Mesenchymal stem cell (in vitro differentiated cells and primary cell): Measurements from ENCODE around the gene RNF6.

Experiments
- DNase-seq: peaks from one replicate; pipeline ENCODE4 v3.0.0-alpha.2; 2013
- H2AFZ ChIP-seq: one replicate; pipeline ENCODE4 v1.6.1; 2013; ENCODE audit warnings: low read depth, mild to moderate bottlenecking, control low read depth, inconsistent platforms, low read length, moderate library complexity
- H2AK5ac ChIP-seq: 2 replicates; pipeline ENCODE4 v1.6.1; 2013; ENCODE audit warnings: low read length, moderate library complexity, mild to moderate bottlenecking, inconsistent platforms; ENCODE audit not compliant: severe bottlenecking
- H2BK120ac ChIP-seq: one replicate; pipeline ENCODE4 v1.6.1; 2013; ENCODE audit warnings: low read depth, mild to moderate bottlenecking, inconsistent platforms, low read length, moderate library complexity
- H2BK12ac ChIP-seq, 2 experiments: one replicate each; pipeline ENCODE4 v1.6.1; 2013; ENCODE audit warnings: inconsistent platforms in 2 of 2, low read length in 2 of 2, mild to moderate bottlenecking in 2 of 2, moderate library complexity in 2 of 2, control low read depth in 1 of 2
- H2BK15ac ChIP-seq: one replicate; pipeline ENCODE4 v1.6.1; 2013; ENCODE audit warnings: mild to moderate bottlenecking, low read depth, inconsistent platforms; ENCODE audit not compliant: poor library complexity, severe bottlenecking
- H2BK5ac ChIP-seq: 2 replicates; pipeline ENCODE4 v1.6.1; 2013; ENCODE audit warnings: low read depth, mild to moderate bottlenecking, low read length, control low read depth, inconsistent platforms; ENCODE audit not compliant: poor library complexity, severe bottlenecking
- H3K14ac ChIP-seq, 2 experiments: one replicate each; pipeline ENCODE4 v1.6.1; 2013; ENCODE audit warnings: inconsistent platforms in 2 of 2, low read length in 2 of 2, control low read depth in 1 of 2, mild to moderate bottlenecking in 1 of 2, moderate library complexity in 1 of 2
- H3K18ac ChIP-seq, 2 experiments: one replicate each; pipeline ENCODE4 v1.6.1; 2013; ENCODE audit warnings: inconsistent platforms in 2 of 2, low read length in 2 of 2, control low read depth in 1 of 2, low read depth in 1 of 2, mild to moderate bottlenecking in 1 of 2
- H3K23ac ChIP-seq, 2 experiments: one replicate each; pipeline ENCODE4 v1.6.1; 2013; ENCODE audit warnings: inconsistent platforms in 2 of 2, low read length in 2 of 2, mild to moderate bottlenecking in 2 of 2, moderate library complexity in 2 of 2, control low read depth in 1 of 2
- H3K27ac ChIP-seq: 2 replicates; pipeline ENCODE4 v1.5.1; 2013; ENCODE audit warnings: mild to moderate bottlenecking, moderate library complexity, low read length, control low read depth, inconsistent platforms; ENCODE audit not compliant: poor library complexity, severe bottlenecking
- H3K27me3 ChIP-seq, 2 experiments: 2 replicates each; pipeline versions ENCODE4 v1.6.1 to v1.7.0; 2013; ENCODE audit warnings: low read length in 2 of 2, mild to moderate bottlenecking in 2 of 2, moderate library complexity in 2 of 2, control low read depth in 1 of 2, inconsistent platforms in 1 of 2; ENCODE audit not compliant: control insufficient read depth in 1 of 2, insufficient read depth in 1 of 2
- H3K36me3 ChIP-seq, 2 experiments: 2 replicates each; pipeline versions ENCODE4 v1.6.1 to v1.7.0; 2013; ENCODE audit warnings: low read length in 2 of 2, control low read depth in 1 of 2, inconsistent platforms in 1 of 2, low read depth in 1 of 2, mild to moderate bottlenecking in 1 of 2; ENCODE audit not compliant: insufficient read depth in 2 of 2, control insufficient read depth in 1 of 2
- H3K4ac ChIP-seq, 2 experiments: one replicate each; pipeline ENCODE4 v1.6.1; 2013; ENCODE audit warnings: inconsistent platforms in 2 of 2, low read length in 2 of 2, mild to moderate bottlenecking in 2 of 2, moderate library complexity in 2 of 2, control low read depth in 1 of 2, low read depth in 1 of 2
- H3K4me1 ChIP-seq: 2 replicates; pipeline ENCODE4 v1.6.1; 2013; ENCODE audit warnings: low read depth, low read length, control low read depth; ENCODE audit not compliant: control insufficient read depth, insufficient read depth
- H3K4me2 ChIP-seq: 2 replicates; pipeline ENCODE4 v1.6.1; 2013; ENCODE audit warnings: low read length, mild to moderate bottlenecking, inconsistent platforms; ENCODE audit not compliant: poor library complexity, severe bottlenecking
- H3K4me3 ChIP-seq, 2 experiments: 2 replicates each; pipeline versions ENCODE4 v1.5.1 to v1.7.0; 2013; ENCODE audit warnings: low read length in 2 of 2, mild to moderate bottlenecking in 2 of 2, control low read depth in 1 of 2, low read depth in 1 of 2; ENCODE audit not compliant: insufficient read depth in 1 of 2
- H3K79me1 ChIP-seq: replicated peaks from 2 replicates; pipeline ENCODE4 v1.6.1; 2013; ENCODE audit warnings: mild to moderate bottlenecking, control low read depth, low read length, inconsistent platforms; ENCODE audit not compliant: poor library complexity, severe bottlenecking
- H3K9ac ChIP-seq: 2 replicates; pipeline ENCODE4 v1.7.0; 2013; ENCODE audit warnings: mild to moderate bottlenecking, low read length, moderate library complexity
- H3K9me3 ChIP-seq: 2 replicates; pipeline ENCODE4 v1.7.0; 2013; ENCODE audit warnings: mild to moderate bottlenecking, low read length; ENCODE audit not compliant: control insufficient read depth
- H4K8ac ChIP-seq: one replicate; pipeline ENCODE4 v1.6.1; 2013; ENCODE audit warnings: inconsistent platforms, mild to moderate bottlenecking, low read length, moderate library complexity
- H4K91ac ChIP-seq: one replicate; pipeline ENCODE4 v1.6.1; 2013; ENCODE audit warnings: mild to moderate bottlenecking, low read length, inconsistent platforms
- WGBS: methylation state at CpG from one replicate; pipeline ENCODE4 v1.1.7; 2013; ENCODE audit warnings: mixed read lengths; 5-methylcytosine and 5-hydroxymethylcytosine counted together

The RNF6 gene

DNA sequence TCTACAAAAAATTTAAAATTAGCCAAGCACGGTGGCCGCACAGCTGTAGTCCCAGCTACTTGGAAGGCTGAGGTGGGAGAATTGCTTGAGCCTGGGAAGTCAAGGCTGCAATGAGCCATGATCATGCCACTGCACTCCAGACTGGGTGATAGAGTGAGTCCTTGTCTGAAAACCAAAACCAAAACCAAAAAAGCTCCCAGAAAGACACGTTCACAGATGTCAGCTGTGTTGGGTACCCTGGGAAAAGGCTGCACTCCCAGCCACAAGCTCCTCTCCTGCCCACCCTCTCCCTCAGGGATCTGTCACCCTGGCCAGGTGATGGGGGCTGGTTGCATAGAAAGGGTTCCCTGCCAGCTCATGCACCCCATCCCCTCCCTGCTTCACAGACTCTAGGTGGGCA, 53.3 kb downstream of the RNF6 start:
- Histone ChIP-seq H4K8ac (no peak overlapping the region), H3K9me3 (no peaks in the 10 kb centered on the region), H3K14ac (peak overlapping the region in 1 of 2 experiments; percentile 68), H3K9ac (no peak overlapping the region), H3K27ac (no peak overlapping the region), H3K4me1 (no peaks in the 10 kb centered on the region), H2BK5ac (no peak overlapping the region), H3K79me1 (no peaks in the 10 kb centered on the region), H3K36me3 (no peaks in the 10 kb centered on the region), H2AK5ac (no peak overlapping the region), H3K18ac (peak overlapping the region; percentile 15 to 80), H2AFZ (no peak overlapping the region), H4K91ac (peak overlapping the region; percentile 16), H2BK12ac (peak overlapping the region; percentile 65 to 87), H2BK15ac (no peak overlapping the region), H2BK120ac (no peak overlapping the region), H3K4me3 (no peak overlapping the region), H3K23ac (peak overlapping the region in 1 of 2 experiments; percentile 66), H3K27me3 (no peaks in the 10 kb centered on the region), H3K4me2 (no peak overlapping the region), H3K4ac (peak overlapping the region in 1 of 2 experiments; percentile 74)
- WGBS = no CpG with 5 or more reads among the region's 3 CpGs
- peak; percentile 61 for DNase-seq

DNA sequence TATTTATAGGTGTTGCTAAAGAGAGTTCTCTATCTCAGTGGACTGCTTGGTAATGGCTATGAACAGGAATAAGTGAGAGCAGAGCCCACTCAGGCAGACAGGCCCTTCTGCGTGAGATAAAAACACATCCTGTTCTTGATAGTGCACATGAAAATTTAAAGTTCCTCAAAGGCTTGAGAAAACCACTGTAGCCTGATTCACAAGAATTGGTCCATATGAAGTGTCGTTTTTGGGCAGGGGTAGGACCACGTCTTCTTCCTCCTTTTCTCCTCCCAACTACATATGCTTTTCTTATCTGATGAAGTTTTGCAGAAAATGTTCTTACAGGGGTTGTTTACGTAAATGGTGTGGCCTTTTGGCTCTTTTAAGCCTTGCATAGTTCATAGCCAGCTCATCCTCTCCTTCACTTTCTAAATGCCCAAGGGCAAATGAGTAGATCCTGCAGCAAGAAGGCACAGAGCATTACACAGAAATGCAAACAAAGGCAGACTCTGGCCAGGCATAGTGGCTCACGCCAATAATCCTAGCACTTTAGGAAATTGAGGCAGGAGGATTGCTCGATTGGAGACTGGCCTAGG, 53.8 kb downstream of the RNF6 start:
- WGBS = 41% methylated on average over 3 of the region's 6 CpGs
- Histone ChIP-seq H3K14ac (no peak overlapping the region), H3K9ac (no peak overlapping the region), H4K91ac (no peak overlapping the region), H2BK15ac (no peak overlapping the region), H3K4me3 (no peak overlapping the region), H3K4me2 (no peak overlapping the region), H3K79me1 (no peaks in the 10 kb centered on the region), H2AK5ac (no peak overlapping the region), H3K27ac (no peak overlapping the region), H3K4me1 (no peaks in the 10 kb centered on the region), H3K9me3 (no peaks in the 10 kb centered on the region), H3K18ac (no peak overlapping the region), H3K36me3 (no peaks in the 10 kb centered on the region), H4K8ac (no peak overlapping the region), H2BK5ac (no peak overlapping the region), H2AFZ (no peak overlapping the region), H3K27me3 (no peaks in the 10 kb centered on the region), H3K23ac (no peak overlapping the region), H3K4ac (no peak overlapping the region), H2BK120ac (no peak overlapping the region), H2BK12ac (no peak overlapping the region)
- peak; percentile 92 for DNase-seq

DNA sequence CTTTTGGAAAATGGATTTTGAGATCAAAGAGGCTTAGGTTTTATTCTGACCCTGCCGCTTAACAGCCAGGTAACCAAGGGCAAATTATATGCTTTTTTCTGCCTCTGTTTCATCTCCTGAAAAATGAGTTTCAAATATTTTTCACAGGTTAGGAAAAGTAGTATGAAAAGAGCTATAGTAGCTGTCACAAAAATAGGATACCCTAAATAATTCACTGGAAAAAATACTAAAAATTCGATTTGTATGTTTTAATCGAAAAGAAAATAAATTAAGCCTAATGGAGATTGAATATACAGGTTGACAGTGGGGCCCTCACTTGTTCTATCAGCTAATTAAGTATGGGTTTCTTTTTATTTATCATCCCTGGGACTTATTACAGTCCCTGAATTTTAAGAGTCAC, 58.3 kb downstream of the RNF6 start:
- H3K9me3 ChIP-seq = no peaks in the 10 kb centered on the region
- H2AFZ ChIP-seq = no peak overlapping the region
- no peak overlapping the region for H2BK12ac ChIP-seq
- no peak overlapping the region for H3K14ac ChIP-seq
- H3K4me3 ChIP-seq = no peak overlapping the region
- no peak overlapping the region for H3K23ac ChIP-seq
- H3K4me2 ChIP-seq = no peak overlapping the region
- H3K36me3 ChIP-seq = no peaks in the 10 kb centered on the region
- H3K4me1 ChIP-seq = no peaks in the 10 kb centered on the region
- WGBS = 56% methylated on average over 1 of the region's 3 CpGs
- peaks cover 0 to 4% of the 10 kb centered on the region in 2 experiments for H3K27me3 ChIP-seq
- H4K91ac ChIP-seq = no peak overlapping the region
- no peak overlapping the region for H4K8ac ChIP-seq
- H2BK5ac ChIP-seq = no peak overlapping the region
- H2BK15ac ChIP-seq = no peak overlapping the region
- no peak for DNase-seq
- no peak overlapping the region for H2BK120ac ChIP-seq
- no peak overlapping the region for H3K27ac ChIP-seq
- H3K4ac ChIP-seq = no peak overlapping the region
- no peak overlapping the region for H2AK5ac ChIP-seq
- H3K79me1 ChIP-seq = no peaks in the 10 kb centered on the region
- H3K9ac ChIP-seq = no peak overlapping the region
- no peak overlapping the region for H3K18ac ChIP-seq
